Muscle layer of duodenum (tissue), 2 donors: Measurements from ENCODE around the gene ABHD12B.
"Not testable (repeated sequence)": the region's sequence is repeated elsewhere in the genome, so short reads cannot be mapped to it uniquely, and the experiment has no call there.

Source experiments
- H3K27ac ChIP-seq: one replicate; pipeline ENCODE4 v1.7.0; 2013; ENCODE audit warnings: mild to moderate bottlenecking, low read length
- H3K27me3 ChIP-seq: one replicate; pipeline ENCODE4 v1.7.0; 2013; ENCODE audit warnings: low read depth, mild to moderate bottlenecking, control low read depth, low read length
- H3K36me3 ChIP-seq, 2 donors: one replicate each; pipeline ENCODE4 v1.7.0; 2013; ENCODE audit warnings: low read length in 2 of 2, control low read depth in 1 of 2, mild to moderate bottlenecking in 1 of 2; ENCODE audit not compliant: insufficient read depth in 2 of 2, control insufficient read depth in 1 of 2
- H3K4me1 ChIP-seq, 2 donors: one replicate each; pipeline ENCODE4 v1.7.0; 2013; ENCODE audit warnings: low read length in 2 of 2, mild to moderate bottlenecking in 2 of 2, control low read depth in 1 of 2, moderate library complexity in 1 of 2; ENCODE audit not compliant: insufficient read depth in 2 of 2, control insufficient read depth in 1 of 2
- H3K4me3 ChIP-seq, 2 donors: one replicate each; pipeline ENCODE4 v1.7.0; 2013; ENCODE audit warnings: low read length in 2 of 2, low read depth in 1 of 2, mild to moderate bottlenecking in 1 of 2
- H3K9me3 ChIP-seq, 2 donors: one replicate each; pipeline ENCODE4 v1.7.0; 2013; ENCODE audit warnings: low read length in 2 of 2, control low read depth in 1 of 2, mild to moderate bottlenecking in 1 of 2; ENCODE audit not compliant: control insufficient read depth in 1 of 2
- donor health status: healthy.

ABHD12B gene

DNA sequence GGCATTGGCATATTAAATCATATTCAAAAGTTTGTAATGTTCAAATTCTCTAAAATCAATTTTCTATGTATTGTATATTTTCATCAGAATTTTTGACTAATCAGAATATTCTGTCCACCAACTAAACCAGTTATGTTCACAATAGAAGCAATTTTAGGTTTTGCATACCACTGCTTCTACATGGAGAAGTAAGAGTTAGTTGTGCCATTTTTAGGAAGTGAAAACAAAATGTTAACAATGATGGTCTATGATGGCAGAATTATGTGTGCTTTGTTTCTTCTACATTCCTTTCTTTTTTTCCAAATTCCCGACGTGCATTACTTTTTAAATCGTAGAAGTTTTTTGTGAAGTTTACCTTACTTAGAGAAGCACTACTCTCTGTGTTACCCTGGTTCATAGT lies 29.5 kb downstream of the ABHD12B start:
- Histone ChIP-seq H3K27me3 (no peaks in the 10 kb centered on the region), H3K27ac (no peak overlapping the region), H3K4me3 (no peak overlapping the region), H3K4me1 (no peaks in the 10 kb centered on the region), H3K36me3 (peaks cover 0 to 26% of the 10 kb centered on the region in 2 donors), H3K9me3 (peaks cover 0 to 2% of the 10 kb centered on the region in 2 donors)

- Histone ChIP-seq H3K4me1 (no peaks in the 10 kb centered on the region), H3K27ac (no peak overlapping the region), H3K36me3 (peaks cover 18 to 53% of the 10 kb centered on the region in 2 donors), H3K27me3 (no peaks in the 10 kb centered on the region), H3K9me3 (peaks cover 0 to 2% of the 10 kb centered on the region in 2 donors), H3K4me3 (no peak overlapping the region)
Observed at GRCh38 chr14:50904719-50905118, 32.9 kb downstream of the ABHD12B start.

- Histone ChIP-seq H3K9me3 (peaks cover 0 to 2% of the 10 kb centered on the region in 2 donors), H3K4me3 (no peak overlapping the region), H3K36me3 (peaks cover 30 to 66% of the 10 kb centered on the region in 2 donors), H3K27ac (no peak overlapping the region), H3K27me3 (no peaks in the 10 kb centered on the region), H3K4me1 (no peaks in the 10 kb centered on the region)
Observed at GRCh38 chr14:50906326-50907065, 34.6 kb downstream of the ABHD12B start.

DNA sequence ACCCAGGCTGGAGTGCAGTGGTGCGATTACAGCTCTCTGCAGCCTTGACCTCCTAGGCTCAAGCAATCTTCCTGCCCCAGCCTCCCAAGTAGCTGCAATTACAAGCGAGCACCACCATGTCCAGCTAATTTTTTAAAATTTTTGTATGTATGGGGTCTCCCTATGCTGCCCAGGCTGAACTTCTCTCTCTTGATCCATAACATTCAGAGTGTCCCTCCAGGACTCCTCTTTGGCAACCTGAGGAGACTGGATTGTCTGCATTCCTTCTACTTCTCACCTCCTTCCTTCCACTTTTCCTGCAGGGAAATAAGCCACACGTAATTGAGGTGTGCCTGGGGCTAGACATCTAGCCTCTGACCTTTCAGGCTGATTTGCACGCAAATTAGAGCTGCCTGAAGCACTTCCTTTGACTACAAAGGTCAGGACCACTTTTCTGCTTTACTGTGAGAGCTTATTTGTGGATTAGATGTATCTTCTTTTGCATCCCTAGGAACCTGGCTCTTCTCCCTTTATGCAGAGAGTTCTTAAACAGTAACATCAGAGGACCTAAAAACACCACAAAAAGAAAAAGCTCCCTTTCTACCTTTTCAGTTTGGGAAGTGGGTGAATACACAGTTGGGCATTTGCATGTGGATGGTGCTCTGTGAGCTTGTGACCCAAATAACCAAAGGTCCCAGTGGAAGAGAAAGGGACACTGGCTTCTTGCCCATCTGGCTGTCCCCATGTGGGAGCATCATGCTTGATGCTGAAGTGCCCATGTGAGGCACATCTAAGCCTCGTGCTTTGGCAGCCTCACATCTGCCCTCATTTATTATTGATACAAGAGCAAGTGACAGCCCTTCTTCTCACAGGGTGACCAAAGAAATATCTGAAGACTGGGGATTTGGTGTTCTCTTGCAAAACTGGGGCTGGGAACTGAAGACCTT lies 38.9 kb downstream of the ABHD12B start:
- H3K36me3 ChIP-seq: peaks cover 50 to 72% of the 10 kb centered on the region in 2 donors
- no peak overlapping the region for H3K27ac ChIP-seq
- H3K4me1 ChIP-seq: no peaks in the 10 kb centered on the region
- no peaks in the 10 kb centered on the region for H3K9me3 ChIP-seq
- no peak overlapping the region for H3K4me3 ChIP-seq
- H3K27me3 ChIP-seq: no peaks in the 10 kb centered on the region

DNA sequence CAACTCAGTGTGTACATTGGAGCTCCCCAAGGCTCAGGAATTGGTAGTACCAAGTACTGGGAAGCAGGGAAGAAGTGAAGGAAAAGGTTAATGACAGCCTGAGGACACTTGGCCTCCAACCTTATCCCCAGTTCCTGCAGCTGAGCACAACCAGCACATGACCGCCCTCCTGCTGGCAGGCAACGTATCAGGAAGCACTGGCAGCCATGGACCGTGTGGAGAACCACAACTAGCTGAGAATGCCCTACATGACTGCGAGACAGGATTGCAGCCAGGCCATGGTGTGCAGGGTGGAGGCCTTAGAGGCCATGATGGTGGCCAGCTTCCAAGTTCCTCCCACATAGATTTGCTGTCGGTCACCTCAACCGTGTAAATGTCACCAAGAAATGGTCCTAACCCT lies 45.6 kb downstream of the ABHD12B start:
- no peak overlapping the region for H3K4me3 ChIP-seq
- H3K27ac ChIP-seq: no peak overlapping the region
- H3K9me3 ChIP-seq: no peaks in the 10 kb centered on the region
- no peaks in the 10 kb centered on the region for H3K27me3 ChIP-seq
- no peaks in the 10 kb centered on the region for H3K4me1 ChIP-seq
- peaks cover 22 to 65% of the 10 kb centered on the region in 2 donors for H3K36me3 ChIP-seq

- H3K4me3 ChIP-seq, H3K27ac ChIP-seq, H3K9me3 ChIP-seq, H3K4me1 ChIP-seq, H3K27me3 ChIP-seq: not testable (repeated sequence)
- peaks cover 25 to 70% of the 10 kb centered on the region in 2 donors for H3K36me3 ChIP-seq
Observed at GRCh38 chr14:50919524-50919923, 47.7 kb downstream of the ABHD12B start.

GRCh38 chr14:50920482-50921230 lies 48.8 kb downstream of the ABHD12B start:
- H3K36me3 ChIP-seq: peaks cover 16 to 59% of the 10 kb centered on the region in 2 donors
- H3K27me3 ChIP-seq: no peaks in the 10 kb centered on the region
- no peaks in the 10 kb centered on the region for H3K4me1 ChIP-seq
- H3K4me3 ChIP-seq: no peak overlapping the region
- no peaks in the 10 kb centered on the region for H3K9me3 ChIP-seq
- no peak overlapping the region for H3K27ac ChIP-seq

- H3K27ac ChIP-seq: no peak overlapping the region
- H3K4me1 ChIP-seq: no peaks in the 10 kb centered on the region
- peaks cover 14 to 46% of the 10 kb centered on the region in 2 donors for H3K36me3 ChIP-seq
- no peak overlapping the region for H3K4me3 ChIP-seq
- H3K9me3 ChIP-seq: no peaks in the 10 kb centered on the region
- no peaks in the 10 kb centered on the region for H3K27me3 ChIP-seq
Observed at GRCh38 chr14:50922803-50923202, 51.0 kb downstream of the ABHD12B start.

- Histone ChIP-seq H3K9me3 (no peaks in the 10 kb centered on the region), H3K4me3 (no peak overlapping the region), H3K27me3 (no peaks in the 10 kb centered on the region), H3K27ac (no peak overlapping the region), H3K4me1 (no peaks in the 10 kb centered on the region), H3K36me3 (peaks cover 16 to 44% of the 10 kb centered on the region in 2 donors)
Observed at GRCh38 chr14:50924236-50924635, 52.4 kb downstream of the ABHD12B start.

GRCh38 chr14:50924843-50925242 lies 53.0 kb downstream of the ABHD12B start:
- peaks cover 16 to 48% of the 10 kb centered on the region in 2 donors for H3K36me3 ChIP-seq
- no peak overlapping the region for H3K4me3 ChIP-seq
- H3K9me3 ChIP-seq: no peaks in the 10 kb centered on the region
- no peaks in the 10 kb centered on the region for H3K27me3 ChIP-seq
- no peaks in the 10 kb centered on the region for H3K4me1 ChIP-seq
- H3K27ac ChIP-seq: no peak overlapping the region

DNA sequence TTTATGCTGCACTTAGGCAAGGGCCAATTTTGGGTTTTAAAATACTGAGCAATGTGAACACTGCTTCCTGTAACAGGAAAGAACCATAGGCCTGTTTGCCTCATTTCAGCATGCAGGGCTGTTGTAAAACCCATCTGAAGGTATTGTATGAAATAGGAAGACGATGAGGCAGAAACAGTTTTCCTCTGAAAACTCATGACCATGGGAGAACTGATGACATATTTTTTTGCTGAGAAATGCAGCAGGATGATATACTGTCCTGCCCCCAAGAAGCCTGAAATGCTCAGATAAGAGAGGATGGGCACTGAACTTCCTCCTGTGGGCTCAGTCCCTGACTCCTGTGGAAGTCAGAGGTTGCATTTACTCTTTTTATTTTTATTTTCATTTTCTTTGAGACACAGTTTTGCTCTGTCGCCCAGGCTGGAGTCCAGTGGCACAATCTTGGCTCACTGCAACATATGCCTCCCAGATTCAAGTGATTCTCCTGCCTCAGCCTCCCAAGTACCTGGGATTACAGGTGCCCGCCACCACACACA lies 55.1 kb downstream of the ABHD12B start:
- no peaks in the 10 kb centered on the region for H3K4me1 ChIP-seq
- H3K9me3 ChIP-seq: no peaks in the 10 kb centered on the region
- H3K27ac ChIP-seq: no peak overlapping the region
- H3K27me3 ChIP-seq: no peaks in the 10 kb centered on the region
- peaks cover 23 to 50% of the 10 kb centered on the region in 2 donors for H3K36me3 ChIP-seq
- no peak overlapping the region for H3K4me3 ChIP-seq
